GM21515 (cell line): ENCODE measurements around the gene NOX4.
"Not testable (repeated sequence)": the region's sequence is repeated elsewhere in the genome, so short reads cannot be mapped to it uniquely, and the experiment has no call there.

Source experiments
- ATAC-seq: cut with Tn5 transposase; IDR thresholded peaks from one replicate; pipeline ENCODE4 v1.9.1; 2021; ENCODE audit not compliant: unreplicated experiment

NOX4 gene

GRCh38 chr11:89463266-89463780, 27.9 kb downstream of the NOX4 start:
- ATAC-seq = no peak

- no peak for ATAC-seq
Measured at GRCh38 chr11:89458716-89459115, 32.5 kb downstream of the NOX4 start.

- ATAC-seq = no peak
Measured at GRCh38 chr11:89457190-89457589, 34.0 kb downstream of the NOX4 start.

DNA sequence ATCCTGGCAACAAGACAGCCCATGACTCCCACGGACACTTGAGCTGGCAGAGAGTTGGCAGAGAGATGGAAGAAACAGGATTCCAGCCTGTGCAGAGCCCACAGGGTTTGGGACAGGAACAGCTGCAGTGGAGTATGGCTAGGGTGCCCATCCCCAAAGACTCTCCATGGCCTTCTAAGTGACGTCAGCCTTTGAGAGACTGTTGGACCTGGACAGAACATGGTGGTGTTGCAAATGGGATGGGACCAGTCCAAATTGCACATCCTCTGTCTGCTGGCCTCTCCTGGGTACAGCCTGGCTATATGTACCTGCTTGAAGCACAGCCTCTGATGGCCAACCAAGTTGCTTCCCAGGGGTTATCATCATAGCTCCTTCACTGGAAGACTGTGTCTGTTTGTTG, 34.5 kb downstream of the NOX4 start:
- no peak for ATAC-seq

DNA sequence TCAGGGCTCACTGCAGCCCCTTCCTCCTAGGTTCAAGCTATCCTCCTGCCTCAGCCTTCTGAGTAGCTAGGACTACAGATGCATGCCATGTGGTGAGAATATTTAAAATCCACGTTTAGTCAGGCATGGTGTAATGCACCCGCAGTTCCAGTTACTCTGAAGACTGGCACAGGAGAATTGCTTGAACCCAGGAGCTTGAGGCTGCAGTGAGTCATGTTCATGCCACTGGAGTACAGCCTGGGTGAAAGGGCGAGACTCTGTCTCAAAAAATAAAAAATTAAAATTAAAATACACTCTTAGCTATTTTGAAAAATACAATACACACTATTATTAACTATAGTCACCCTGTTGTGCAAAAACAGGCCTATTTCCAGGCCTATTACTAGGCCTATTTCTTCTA, 38.4 kb downstream of the NOX4 start:
- ATAC-seq = no peak

DNA sequence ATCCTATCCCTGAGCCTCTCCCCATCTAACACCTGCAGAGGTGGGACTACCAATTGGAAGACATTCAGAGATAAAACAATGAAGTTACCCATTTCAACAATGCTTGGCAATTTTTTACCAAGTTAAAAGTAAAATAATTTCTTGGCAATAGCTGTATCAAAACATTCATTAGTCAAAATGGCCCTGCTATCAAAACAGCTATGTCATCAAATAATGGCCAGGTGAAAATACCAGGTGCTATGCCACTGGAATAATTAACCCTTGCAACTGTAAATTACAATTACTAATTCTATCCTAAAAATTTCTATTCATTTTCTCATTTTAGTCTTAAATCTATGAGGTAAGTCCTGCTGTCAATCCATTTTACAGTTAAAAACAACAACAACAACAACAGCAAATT, 43.3 kb downstream of the NOX4 start:
- no peak for ATAC-seq

- ATAC-seq = no peak
Measured at GRCh38 chr11:89443361-89444322, 47.5 kb downstream of the NOX4 start.

GRCh38 chr11:89442801-89443200, 48.4 kb downstream of the NOX4 start:
- ATAC-seq = no peak

DNA sequence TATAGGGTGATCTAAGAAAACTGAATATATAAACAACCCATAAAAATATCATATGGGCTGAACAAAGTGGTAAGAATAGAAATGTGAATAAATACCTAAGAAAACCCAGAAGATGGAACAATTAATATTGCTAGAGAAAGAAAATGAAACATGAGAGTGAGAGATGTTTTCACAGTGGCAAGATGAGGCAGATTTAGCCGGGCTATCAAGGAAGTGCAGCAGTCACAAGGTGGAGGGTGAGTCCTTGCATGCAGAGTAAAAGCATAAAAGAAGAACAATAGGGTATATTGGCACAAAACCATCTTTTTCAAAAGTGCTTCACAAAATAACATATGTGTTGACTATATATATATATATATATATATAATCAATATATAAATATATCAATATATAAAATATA, 49.6 kb downstream of the NOX4 start:
- no peak for ATAC-seq

DNA sequence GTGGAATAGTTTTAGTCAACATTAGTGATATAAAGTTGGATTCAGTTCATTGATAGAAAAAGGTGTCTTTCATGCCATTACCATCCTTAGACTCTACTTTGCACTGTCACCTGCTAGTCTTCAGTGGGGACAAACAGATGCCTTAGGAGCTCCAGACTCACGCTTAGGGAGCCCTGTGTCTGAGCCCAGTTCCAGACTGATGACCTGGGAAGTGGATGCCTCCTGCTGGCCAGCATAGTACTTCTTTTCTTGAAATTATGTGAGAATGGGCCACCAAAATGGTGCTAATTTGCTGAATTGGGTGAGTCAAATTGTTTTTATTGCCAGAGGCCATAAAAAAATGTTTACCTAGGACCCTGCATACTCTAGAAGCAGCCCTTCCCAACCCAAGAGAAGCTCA, 53.9 kb downstream of the NOX4 start:
- no peak for ATAC-seq

- ATAC-seq = no peak
Measured at GRCh38 chr11:89436071-89436470, 55.1 kb downstream of the NOX4 start.

DNA sequence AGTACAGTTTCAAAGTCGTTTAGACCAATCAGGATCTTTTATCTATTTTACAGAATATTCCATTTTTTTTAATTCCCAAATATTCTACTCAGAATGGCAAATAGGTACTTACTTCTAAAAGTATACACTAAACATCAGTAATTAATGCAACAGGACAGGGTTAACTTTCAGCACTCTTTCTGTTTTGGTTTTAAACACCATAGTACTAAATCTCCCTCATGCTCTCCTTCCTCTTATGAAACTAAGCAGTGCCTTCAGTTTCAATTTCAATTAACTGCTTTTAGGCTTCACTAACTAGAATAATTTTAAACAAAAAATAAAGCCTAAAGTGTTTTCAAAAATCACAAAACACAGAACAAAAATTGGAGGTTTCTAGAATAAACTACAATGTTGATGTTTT, 57.9 kb downstream of the NOX4 start:
- peak; percentile 69 for ATAC-seq

DNA sequence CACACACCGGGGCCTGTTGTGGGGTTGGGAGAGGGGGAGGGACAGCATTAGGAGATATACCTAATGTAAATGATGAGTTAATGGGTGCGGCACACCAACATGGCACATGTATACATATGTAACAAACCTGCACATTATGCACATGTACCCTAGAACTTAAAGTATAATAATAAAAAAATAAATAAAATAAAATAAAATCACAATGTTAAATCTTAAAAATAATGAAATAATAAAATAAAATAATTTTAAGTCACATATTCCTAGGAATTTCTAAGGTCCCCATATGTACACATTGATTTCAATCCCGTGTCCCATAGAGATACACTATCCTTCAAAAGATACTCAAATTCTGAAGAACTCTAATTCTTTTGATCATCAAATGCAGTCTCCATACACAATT, 59.0 kb downstream of the NOX4 start:
- ATAC-seq = not testable (repeated sequence)

- ATAC-seq = not testable (repeated sequence)
Measured at GRCh38 chr11:89426501-89426900, 64.7 kb downstream of the NOX4 start.

- ATAC-seq = no peak
Measured at GRCh38 chr11:89421718-89422117, 69.5 kb downstream of the NOX4 start.

DNA sequence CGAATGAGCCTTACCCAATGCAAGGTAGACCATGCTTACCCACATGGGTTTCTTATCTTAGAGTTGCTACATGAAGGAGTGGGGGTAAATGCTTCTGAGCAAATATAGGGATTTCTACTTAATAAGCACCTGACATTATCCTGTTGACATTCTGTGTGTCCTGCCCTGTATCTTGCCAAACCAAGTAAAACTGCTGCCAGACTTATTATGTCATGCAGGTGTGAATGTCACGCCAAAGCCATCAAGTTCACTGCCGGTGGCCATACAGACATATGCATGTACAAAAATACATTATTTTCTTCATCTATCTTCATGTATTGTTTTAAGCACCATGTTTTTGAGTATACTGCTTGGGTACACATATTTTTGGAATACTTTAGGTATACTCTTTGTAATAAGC, 70.2 kb downstream of the NOX4 start:
- ATAC-seq = no peak

GRCh38 chr11:89416961-89417360, 74.2 kb downstream of the NOX4 start:
- ATAC-seq = no peak

DNA sequence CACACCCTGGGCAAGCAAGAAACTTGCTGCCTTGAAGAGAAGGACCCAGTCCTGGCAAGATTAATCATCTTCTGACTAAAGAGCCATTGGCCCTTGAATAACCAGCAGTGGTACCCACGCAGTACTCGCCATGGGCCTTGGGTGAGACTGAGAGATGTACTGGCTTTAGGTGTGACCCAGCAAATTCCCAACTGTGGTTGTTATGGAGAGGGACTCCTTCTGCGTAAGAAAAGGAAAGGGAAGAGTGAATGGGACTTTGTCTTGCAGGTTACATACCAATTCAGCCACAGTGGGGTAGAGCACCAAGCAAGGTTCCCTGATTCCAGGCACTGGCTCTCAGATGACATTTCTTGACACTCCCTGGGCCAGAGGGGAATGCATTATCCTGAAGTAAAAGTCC, 80.1 kb downstream of the NOX4 start:
- not testable (repeated sequence) for ATAC-seq

GRCh38 chr11:89410666-89411065, 80.5 kb downstream of the NOX4 start:
- not testable (repeated sequence) for ATAC-seq

GRCh38 chr11:89408441-89408840, 82.7 kb downstream of the NOX4 start:
- ATAC-seq = not testable (repeated sequence)

- no peak for ATAC-seq
Measured at GRCh38 chr11:89405629-89406028, 85.5 kb downstream of the NOX4 start.

GRCh38 chr11:89391654-89392053, 99.5 kb downstream of the NOX4 start:
- not testable (repeated sequence) for ATAC-seq
